Gastrocnemius medialis (tissue), 4 donors: Measurements from ENCODE around the gene C16orf54. TPM values are rescaled to one million over a fixed set of nuclear protein-coding genes. Genes with fewer than 3 reads are reported as not detected.
"Not testable (repeated sequence)": the region's sequence is repeated elsewhere in the genome, so short reads cannot be mapped to it uniquely, and the experiment has no call there.

Source experiments
- ATAC-seq, 2 donors: fragments of 150-250 bp; one replicate each; pipeline ENCODE4 v1.9.1; 2016
- DNase-seq, 2 donors: peaks; one replicate each; pipeline ENCODE4 v3.0.0-alpha.2; 2019
- H3K27ac ChIP-seq, 4 donors: fragments of 200-600 bp; sonication (generic); 1 replicate in 1 of 4; 2 replicates in 3 of 4; pipeline ENCODE4 v1.5.1; 2016 to 2018; ENCODE audit warnings: mild to moderate bottlenecking in 2 of 4, moderate library complexity in 1 of 4
- H3K27me3 ChIP-seq, 3 donors: fragments of 200-600 bp; sonication (generic) in 2 of 3; 1 replicate in 1 of 3; 2 replicates in 2 of 3; pipeline versions ENCODE4 v1.5.1 to v1.6.0; 2016 to 2019; ENCODE audit warnings: mild to moderate bottlenecking in 1 of 3, moderate library complexity in 1 of 3
- H3K36me3 ChIP-seq, 2 donors: fragments of 200-600 bp; sonication (generic) in 1 of 2; one replicate each; pipeline ENCODE4 v1.5.1; 2017 to 2018
- H3K4me1 ChIP-seq, 2 donors: fragments of 200-600 bp; sonication (generic) in 1 of 2; one replicate each; pipeline ENCODE4 v1.5.1; 2016 to 2017; ENCODE audit warnings: mild to moderate bottlenecking in 2 of 2
- H3K4me3 ChIP-seq, 4 donors: fragments of 200-600 bp; sonication (generic) in 3 of 4; 1 replicate in 1 of 4; 2 replicates in 3 of 4; pipeline ENCODE4 v1.5.1; 2016 to 2019; ENCODE audit warnings: mild to moderate bottlenecking in 2 of 4
- H3K9me3 ChIP-seq, 3 donors: fragments of 200-600 bp; sonication (generic) in 2 of 3; 1 replicate in 1 of 3; 2 replicates in 2 of 3; pipeline ENCODE4 v1.5.1; 2016 to 2019
- CTCF ChIP-seq, 5 experiments: fragments of 450-650 bp in 3 of 5; fragments of 200-600 bp in 2 of 5; sonication (generic) in 2 of 5; IDR thresholded peaks in 4 of 5; conservative IDR thresholded peaks in 1 of 5; 1 replicate in 4 of 5; 2 replicates in 1 of 5; pipeline ENCODE4 v1.5.1; 2016 to 2019; ENCODE audit warnings: antibody characterized with exemption in 5 of 5, mild to moderate bottlenecking in 3 of 5, moderate library complexity in 3 of 5
- POLR2A ChIP-seq, 2 donors: fragments of 450-650 bp; IDR thresholded peaks; one replicate each; pipeline ENCODE4 v1.6.1; 2017; ENCODE audit warnings: antibody characterized with exemption in 2 of 2, mild to moderate bottlenecking in 2 of 2, moderate library complexity in 2 of 2
- in situ Hi-C, 4 donors: fragments of 200-750 bp; cut with MboI; loops; one replicate each; pipeline versions ENCODE4 v1.15.0 to v1.8.0; 2017; ENCODE audit warnings: low sequenced_read_pairs in 4 of 4
- intact Hi-C: fragments of 100-400 bp; cut with DNase I; formaldehyde crosslinking; loops from one replicate; pipeline ENCODE4 v1.15.1; 2023; ENCODE audit warnings: low total_unique reads
- total RNA-seq, 4 donors: library from RNA; depleted of rRNA; stranded (reverse); fragments of >200 nt; gene quantifications; one replicate each; pipeline versions ENCODE4 v1.1.0 to v1.2.3, GENCODE V29; 2016

Gene C16orf54
- total RNA-seq, 4 donors from 2014 or later, result 0.26 to 0.31 TPM; not detected in 2

- intact Hi-C loops, result no loop called here
- Histone ChIP-seq H3K4me3 (no peak overlapping the region), H3K4me1 (peaks cover 3 to 4% of the 10 kb centered on the region in 2 donors), H3K27ac (no peak overlapping the region), H3K36me3 (no peaks in the 10 kb centered on the region), H3K27me3 (no peaks in the 10 kb centered on the region), H3K9me3 (no peaks in the 10 kb centered on the region)
- no peak for TF ChIP-seq CTCF (IDR thresholded peaks at IDR 0.05 in 4 of 5, conservative IDR thresholded peaks at IDR 0.05 in 1 of 5)
- TF ChIP-seq POLR2A (IDR thresholded peaks at IDR 0.05), result no peak
- in situ Hi-C loops, result loop anchor here in 3 of 4 donors (10.0 to 25.0 kb wide), 3 partner anchors 148 to 340 kb away; partner anchors contain the start of genes C16orf92 (in 1 of the 3), DOC2A (in 1 of the 3) and TLCD3B (in 1 of the 3)
- DNase-seq (no peak), ATAC-seq (no peak)
These were observed 48.9 kb downstream of the C16orf54 start for GRCh38 chr16:29696881-29697331.

GRCh38 chr16:29695675-29696074 lies 50.1 kb downstream of the C16orf54 start:
- H3K27me3 ChIP-seq, H3K4me3 ChIP-seq, H3K4me1 ChIP-seq, H3K9me3 ChIP-seq, DNase-seq, H3K36me3 ChIP-seq, H3K27ac ChIP-seq, intact Hi-C loops, ATAC-seq: not testable (repeated sequence)
- in situ Hi-C loops, result loop anchor here in 3 of 4 donors (10.0 to 25.0 kb wide), 3 partner anchors 149 to 342 kb away; partner anchors contain the start of genes C16orf92 (in 1 of the 3), DOC2A (in 1 of the 3) and TLCD3B (in 1 of the 3)

GRCh38 chr16:29694384-29695195 lies 51.2 kb downstream of the C16orf54 start:
- DNase-seq (peak in 1 of 2 donors; percentile 59), ATAC-seq (peak; percentile 74 to 85)
- TF ChIP-seq POLR2A (IDR thresholded peaks at IDR 0.05) (no peak), CTCF (IDR thresholded peaks at IDR 0.05 in 4 of 5, conservative IDR thresholded peaks at IDR 0.05 in 1 of 5) (no peak)
- Histone ChIP-seq H3K4me1 (peaks cover 3 to 4% of the 10 kb centered on the region in 2 donors), H3K9me3 (no peaks in the 10 kb centered on the region), H3K27ac (peak overlapping the region; percentile 48 to 72 (median 61)), H3K4me3 (peak overlapping the region; percentile 5 to 41 (median 26)), H3K36me3 (no peaks in the 10 kb centered on the region), H3K27me3 (no peaks in the 10 kb centered on the region)
- in situ Hi-C loops, result loop anchor here in 3 of 4 donors (10.0 to 25.0 kb wide), 3 partner anchors 150 to 343 kb away; partner anchors contain the start of genes C16orf92 (in 1 of the 3), DOC2A (in 1 of the 3) and TLCD3B (in 1 of the 3)
- intact Hi-C loops, result no loop called here

GRCh38 chr16:29692606-29693005 lies 53.2 kb downstream of the C16orf54 start:
- H3K4me3 ChIP-seq, DNase-seq, H3K27ac ChIP-seq, H3K4me1 ChIP-seq, ATAC-seq, H3K27me3 ChIP-seq, intact Hi-C loops, H3K36me3 ChIP-seq, H3K9me3 ChIP-seq: not testable (repeated sequence)
- in situ Hi-C loops, result loop anchor here in 3 of 4 donors (10.0 to 25.0 kb wide), 3 partner anchors 152 to 345 kb away; partner anchors contain the start of genes C16orf92 (in 1 of the 3), DOC2A (in 1 of the 3) and TLCD3B (in 1 of the 3)

Other genes with a start within 250 kb of the C16orf54 start
- 10 to 100 TPM in 2 of 4 donors, 1 to 10 TPM in 2; 6.8 to 28.2 (median 11.5) TPM for gene NPIPB12, start 239.6 kb downstream of the C16orf54 start, total RNA-seq
- under 1 TPM in 3 of 4 donors, not detected in 1; 0.12 to 0.88 (median 0.84) TPM for gene SPN, start 82.7 kb downstream of the C16orf54 start, total RNA-seq
- 1 to 10 TPM in 2 of 4 donors, under 1 TPM in 2; 0.78 to 2.5 (median 1.5) TPM for gene QPRT, start 66.8 kb downstream of the C16orf54 start, total RNA-seq
- gene ZG16, start 32.3 kb upstream of the C16orf54 start, total RNA-seq, result 1 to 10 TPM in 1 of 4 donors, not detected in 3; 1.7 TPM
- gene KIF22, start 44.8 kb upstream of the C16orf54 start, total RNA-seq, result 10 to 100 TPM in 3 of 4 donors, 1 to 10 TPM in 1; 9.0 to 13.9 (median 12.8) TPM
- gene MAZ, start 60.5 kb upstream of the C16orf54 start, total RNA-seq, result 100 to 1,000 TPM in 2 of 4 donors, 10 to 100 TPM in 2; 68.7 to 145 (median 96.4) TPM
- gene PRRT2, start 66.2 kb upstream of the C16orf54 start, total RNA-seq, result 1 to 10 TPM in 1 of 4 donors, not detected in 3; 3.5 TPM
- 10 to 100 TPM; 15.5 to 29.2 (median 21.7) TPM for gene PAGR1, start 70.2 kb upstream of the C16orf54 start, total RNA-seq
- 10 to 100 TPM; 40.3 to 77.5 (median 47.6) TPM for gene MVP, start 74.5 kb upstream of the C16orf54 start, total RNA-seq
- 10 to 100 TPM; 35.5 to 71.8 (median 55.7) TPM for gene CDIPT, start 117.2 kb upstream of the C16orf54 start, total RNA-seq
- 1 to 10 TPM in 1 of 4 donors, under 1 TPM in 3; 0.20 to 1.7 (median 0.56) TPM for gene SEZ6L2, start 153.6 kb upstream of the C16orf54 start, total RNA-seq
- gene ASPHD1, start 154.5 kb upstream of the C16orf54 start, total RNA-seq, result not detected
- 1 to 10 TPM; 3.7 to 8.6 (median 6.3) TPM for gene KCTD13, start 180.2 kb upstream of the C16orf54 start, total RNA-seq
- 100 to 1,000 TPM in 1 of 4 donors, 10 to 100 TPM in 3; 48.1 to 120 (median 60.2) TPM for gene TMEM219, start 216.1 kb upstream of the C16orf54 start, total RNA-seq
- 10 to 100 TPM; 15.9 to 31.0 (median 22.1) TPM for gene TAOK2, start 227.9 kb upstream of the C16orf54 start, total RNA-seq
- 10 to 100 TPM; 13.5 to 25.6 (median 17.2) TPM for gene HIRIP3, start 249.6 kb upstream of the C16orf54 start, total RNA-seq